Kidney (tissue), 14 donors: ENCODE measurements around the gene CACNA1S. TPM values are rescaled to one million over a fixed set of nuclear protein-coding genes. Genes with fewer than 3 reads are reported as not detected.

ENCODE experiments used
- DNase-seq, 5 donors: peaks; one replicate each; pipeline ENCODE4 v3.0.0-alpha.2; 2013 to 2020
- FAIRE-seq: peaks from 2 replicates; lab custom pipeline; 2012; peaks lifted over from hg19 to GRCh38; lab: Jason Lieb, UNC
- H3K27ac ChIP-seq, 2 donors: one replicate each; pipeline ENCODE4 v1.7.0; 2013; ENCODE audit warnings: low read depth in 2 of 2, low read length in 2 of 2, inconsistent platforms in 1 of 2
- H3K27me3 ChIP-seq: one replicate; pipeline ENCODE4 v1.7.1; 2013; ENCODE audit warnings: low read length, inconsistent platforms; ENCODE audit not compliant: control insufficient read depth, insufficient read depth
- H3K36me3 ChIP-seq, 3 donors: one replicate each; pipeline versions ENCODE4 v1.7.0 to v1.7.1; 2013; ENCODE audit warnings: low read length in 3 of 3, control low read depth in 1 of 3, inconsistent platforms in 1 of 3; ENCODE audit not compliant: insufficient read depth in 3 of 3, control insufficient read depth in 2 of 3
- H3K4me1 ChIP-seq, 3 donors: one replicate each; pipeline versions ENCODE4 v1.7.0 to v1.7.1; 2013; ENCODE audit warnings: low read length in 3 of 3, inconsistent platforms in 1 of 3, low read depth in 1 of 3; ENCODE audit not compliant: control insufficient read depth in 2 of 3, insufficient read depth in 2 of 3
- H3K4me3 ChIP-seq, 3 donors: one replicate each; pipeline versions ENCODE4 v1.7.0 to v1.8.1; 2013; ENCODE audit warnings: low read length in 3 of 3, control low read depth in 1 of 3, inconsistent platforms in 1 of 3
- H3K9ac ChIP-seq, 3 donors: one replicate each; pipeline versions ENCODE4 v1.7.0 to v1.7.1; 2013; ENCODE audit warnings: low read length in 3 of 3, control low read depth in 1 of 3, inconsistent platforms in 1 of 3
- H3K9me3 ChIP-seq, 3 donors: one replicate each; pipeline versions ENCODE4 v1.7.0 to v1.7.1; 2013; ENCODE audit warnings: low read length in 3 of 3, control low read depth in 1 of 3, inconsistent platforms in 1 of 3; ENCODE audit not compliant: control insufficient read depth in 2 of 3, insufficient read depth in 1 of 3
- intact Hi-C: fragments of 100-400 bp; cut with DNase I; formaldehyde crosslinking; loops from one replicate; pipeline ENCODE4 v1.11.1; 2022
- polyA plus RNA-seq: library from polyadenylated mRNA; stranded (reverse); fragments of 350-450 nt; fragmentation: Illumina TruSeq; extraction: RNeasy Lipid Tissue Mini Kit (QIAGEN cat#74804); gene quantifications from one replicate; pipeline ENCODE4 v1.2.3, GENCODE V29; 2014; ENCODE audit warnings: low read depth, low replicate concordance; ENCODE audit not compliant: insufficient read depth
- total RNA-seq: library from RNA; stranded (reverse); fragmentation: NEBNext Ultra II Directional; extraction: Animal tissue kit (Norgen Biotek cat#: 25700); gene quantifications from one replicate; pipeline ENCODE4 v1.2.1, GENCODE V29; 2021
- TF ChIP-seq, protein P1 (sequence below): IDR thresholded peaks from 3 replicates; pipeline ENCODE4 v1.5.1; 2012; ENCODE audit warnings: mild to moderate bottlenecking, moderate library complexity, borderline replicate concordance; ENCODE audit not compliant: insufficient read depth; ENCODE audit errors: extremely low read depth
- donor health status: control.
- donor health status: control.
- donor health status: control.
- donor health status: control.
- donor health status: control.
- donor health status: DM: yes; HTN: yes; CAD: no.
- donor health status: Normal renal cell carcinoma (clear cell type).

CACNA1S gene
- total and polyA plus RNA-seq, 2 donors from 2014 or later: 0.41 TPM; not detected in 1

GRCh38 chr1:201039876-201040275, 72.3 kb downstream of the CACNA1S start:
- no peak overlapping the region for H3K4me3 ChIP-seq
- H3K9me3 ChIP-seq: no peaks in the 10 kb centered on the region
- DNase-seq (no peak), FAIRE-seq (no peak)
- H3K36me3 ChIP-seq: no peaks in the 10 kb centered on the region
- intact Hi-C loops: loop anchor here (5.0 kb wide), 1 partner anchor 68 kb away; no protein-coding TSS in a partner anchor
- no peak overlapping the region for H3K27ac ChIP-seq
- H3K4me1 ChIP-seq: no peaks in the 10 kb centered on the region
- no peaks in the 10 kb centered on the region for H3K27me3 ChIP-seq
- no peak overlapping the region for H3K9ac ChIP-seq
- TF ChIP-seq, protein P1, sequence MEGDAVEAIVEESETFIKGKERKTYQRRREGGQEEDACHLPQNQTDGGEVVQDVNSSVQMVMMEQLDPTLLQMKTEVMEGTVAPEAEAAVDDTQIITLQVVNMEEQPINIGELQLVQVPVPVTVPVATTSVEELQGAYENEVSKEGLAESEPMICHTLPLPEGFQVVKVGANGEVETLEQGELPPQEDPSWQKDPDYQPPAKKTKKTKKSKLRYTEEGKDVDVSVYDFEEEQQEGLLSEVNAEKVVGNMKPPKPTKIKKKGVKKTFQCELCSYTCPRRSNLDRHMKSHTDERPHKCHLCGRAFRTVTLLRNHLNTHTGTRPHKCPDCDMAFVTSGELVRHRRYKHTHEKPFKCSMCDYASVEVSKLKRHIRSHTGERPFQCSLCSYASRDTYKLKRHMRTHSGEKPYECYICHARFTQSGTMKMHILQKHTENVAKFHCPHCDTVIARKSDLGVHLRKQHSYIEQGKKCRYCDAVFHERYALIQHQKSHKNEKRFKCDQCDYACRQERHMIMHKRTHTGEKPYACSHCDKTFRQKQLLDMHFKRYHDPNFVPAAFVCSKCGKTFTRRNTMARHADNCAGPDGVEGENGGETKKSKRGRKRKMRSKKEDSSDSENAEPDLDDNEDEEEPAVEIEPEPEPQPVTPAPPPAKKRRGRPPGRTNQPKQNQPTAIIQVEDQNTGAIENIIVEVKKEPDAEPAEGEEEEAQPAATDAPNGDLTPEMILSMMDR: no peak

DNA sequence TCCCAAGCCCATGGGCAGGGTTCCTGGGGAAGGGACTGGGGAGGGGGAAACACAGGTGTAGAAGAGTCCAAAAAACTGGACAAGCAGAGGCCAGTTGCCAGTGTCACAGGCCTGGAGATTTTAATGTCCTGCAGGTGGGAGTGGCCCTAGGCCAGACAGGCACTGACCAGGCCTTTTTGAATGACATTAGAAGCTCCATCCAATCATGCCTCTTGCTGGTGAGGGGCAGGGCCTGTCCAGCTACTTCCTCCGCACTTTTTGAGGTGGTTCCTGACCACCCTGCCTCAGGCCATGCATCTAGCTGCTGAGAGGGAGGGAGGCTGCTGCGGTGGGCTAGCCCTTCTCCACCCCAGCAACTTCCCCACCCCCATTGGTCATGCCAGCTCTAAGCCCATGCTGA, 72.8 kb downstream of the CACNA1S start:
- intact Hi-C loops: no loop called here
- Histone ChIP-seq H3K9me3 (no peaks in the 10 kb centered on the region), H3K36me3 (no peaks in the 10 kb centered on the region), H3K27me3 (no peaks in the 10 kb centered on the region), H3K9ac (no peak overlapping the region), H3K4me1 (no peaks in the 10 kb centered on the region), H3K27ac (no peak overlapping the region), H3K4me3 (no peak overlapping the region)
- TF ChIP-seq, protein P1: no peak
- DNase-seq (peak in 1 of 5 donors; percentile 53), FAIRE-seq (no peak)

GRCh38 chr1:201038186-201038876, 73.9 kb downstream of the CACNA1S start:
- intact Hi-C loops: no loop called here
- no peak overlapping the region for H3K27ac ChIP-seq
- DNase-seq (peak in 1 of 5 donors; percentile 37), FAIRE-seq (no peak)
- H3K36me3 ChIP-seq: no peaks in the 10 kb centered on the region
- H3K9ac ChIP-seq: no peak overlapping the region
- no peaks in the 10 kb centered on the region for H3K4me1 ChIP-seq
- no peaks in the 10 kb centered on the region for H3K9me3 ChIP-seq
- TF ChIP-seq, protein P1: no peak
- no peaks in the 10 kb centered on the region for H3K27me3 ChIP-seq
- no peak overlapping the region for H3K4me3 ChIP-seq
